HCT116 (cell line): Measurements from ENCODE around the gene CACNB1. TPM values are rescaled to one million over a fixed set of nuclear protein-coding genes. Genes with fewer than 3 reads are reported as not detected.

Experiments used
- ATAC-seq: fragments of 200-7000 bp; cut with Tn5 transposase; 2 replicates; pipeline ENCODE4 v1.9.1; 2020; ENCODE audit warnings: mild to moderate bottlenecking, moderate library complexity
- BruUV-seq: library from RNA; stranded (reverse); fragments of 400-500 nt; replicated peaks from 2 replicates; lab custom pipeline; 2021; lab: Mats Ljungman, UMichigan
- CTCF ChIA-PET: fragments of 300-600 bp; sonication (Branson Sonifier 250); formaldehyde crosslinking; loops from one replicate; lab custom pipeline; 2021; ENCODE audit warnings: antibody characterized with exemption; lab: Charles Lee
- POLR2A ChIA-PET: fragments of 300-600, 350-600 bp; sonication (Branson Sonifier 250); formaldehyde crosslinking; loops from one replicate; lab custom pipeline; 2021; ENCODE audit warnings: antibody characterized with exemption; lab: Charles Lee
- RAD21 ChIA-PET, 2 experiments: fragments of 300-600 bp; sonication (Branson Sonifier 250); formaldehyde crosslinking; loops; one replicate each; lab custom pipeline; 2023; ENCODE audit warnings: low total read pairs in 2 of 2; ENCODE audit not compliant: uncharacterized antibody in 2 of 2, unreplicated experiment in 2 of 2, low non-redundant PET in 1 of 2; lab: Charles Lee
- DNase-seq: peaks from one replicate; pipeline ENCODE4 v3.0.0-alpha.2; 2010; ENCODE audit warnings: low read depth, low spot score
- H2AFZ ChIP-seq: fragments of 200-600 bp; shearing (Covaris generic), sonication (generic); 2 replicates; pipeline ENCODE4 v1.6.1; 2017; ENCODE audit warnings: low read depth, mixed run types, mixed read lengths, antibody characterized with exemption, low read length; ENCODE audit not compliant: poor library complexity, severe bottlenecking
- H3K27ac ChIP-seq: 2 replicates; pipeline ENCODE4 v1.5.1; 2012; ENCODE audit warnings: low read depth, low read length
- H3K27me3 ChIP-seq: fragments of 200-600 bp; sonication (generic); 2 replicates; pipeline ENCODE4 v1.6.1; 2016; ENCODE audit warnings: mixed run types, low read length, mixed read lengths; ENCODE audit not compliant: insufficient read depth
- H3K36me3 ChIP-seq, 2 experiments: fragments of 200-500 bp in 1 of 2; fragments of 200-600 bp in 1 of 2; sonication (Bioruptor generic) in 1 of 2; sonication (generic) in 1 of 2; 2 replicates each; pipeline versions ENCODE4 v1.5.1 to v1.6.1; 2014 to 2016; ENCODE audit warnings: low read length in 2 of 2, inconsistent platforms in 1 of 2, mixed read lengths in 1 of 2, mixed run types in 1 of 2; ENCODE audit not compliant: insufficient read depth in 2 of 2, control insufficient read depth in 1 of 2
- H3K4me1 ChIP-seq, 2 experiments: fragments of 200-600 bp in 1 of 2; sonication (generic) in 1 of 2; 2 replicates each; pipeline versions ENCODE4 v1.5.1 to v1.6.1; 2012 to 2017; ENCODE audit warnings: low read length in 2 of 2, inconsistent platforms in 1 of 2, mild to moderate bottlenecking in 1 of 2, mixed read lengths in 1 of 2, mixed run types in 1 of 2, moderate library complexity in 1 of 2; ENCODE audit not compliant: insufficient read depth in 2 of 2, control insufficient read depth in 1 of 2
- H3K4me2 ChIP-seq: fragments of 200-600 bp; sonication (generic); 2 replicates; pipeline ENCODE4 v1.6.1; 2017; ENCODE audit warnings: mixed run types, low read length, mixed read lengths
- H3K4me3 ChIP-seq, 2 experiments: fragments of 200-600 bp in 1 of 2; sonication (generic) in 1 of 2; replicated peaks in 1 of 2; 2 replicates each; pipeline ENCODE4 v1.5.1; 2011 to 2016; ENCODE audit warnings: low read length in 2 of 2, control low read depth in 1 of 2, low read depth in 1 of 2, mild to moderate bottlenecking in 1 of 2, mixed read lengths in 1 of 2, mixed run types in 1 of 2
- H3K79me2 ChIP-seq: fragments of 200-600 bp; sonication (generic); 2 replicates; pipeline ENCODE4 v1.6.1; 2017; ENCODE audit warnings: mild to moderate bottlenecking, mixed run types, low read length, moderate library complexity, mixed read lengths; ENCODE audit not compliant: insufficient read depth
- H3K9ac ChIP-seq: fragments of 200-600 bp; sonication (generic); 2 replicates; pipeline ENCODE4 v1.6.1; 2016; ENCODE audit warnings: low read length, mixed read lengths
- H3K9me2 ChIP-seq: fragments of 200-600 bp; sonication (generic), shearing (Covaris generic); 2 replicates; pipeline ENCODE4 v1.6.1; 2017; ENCODE audit warnings: mixed run types, mild to moderate bottlenecking, moderate library complexity; ENCODE audit not compliant: insufficient read depth
- H3K9me3 ChIP-seq, 2 experiments: fragments of 200-500 bp in 1 of 2; fragments of 200-600 bp in 1 of 2; sonication (Bioruptor generic) in 1 of 2; sonication (generic) in 1 of 2; 2 replicates each; pipeline ENCODE4 v1.6.1; 2014 to 2017; ENCODE audit warnings: low read length in 2 of 2, mixed read lengths in 2 of 2, inconsistent platforms in 1 of 2, low read depth in 1 of 2, mild to moderate bottlenecking in 1 of 2, mixed run types in 1 of 2, moderate library complexity in 1 of 2; ENCODE audit not compliant: control insufficient read depth in 1 of 2, insufficient read depth in 1 of 2
- H4K20me1 ChIP-seq: fragments of 200-600 bp; sonication (generic), shearing (Covaris generic); 2 replicates; pipeline ENCODE4 v1.6.1; 2017; ENCODE audit warnings: mixed run types, mild to moderate bottlenecking, moderate library complexity; ENCODE audit not compliant: insufficient read depth
- CBX3 ChIP-seq: IDR thresholded peaks from 2 replicates; pipeline ENCODE4 v1.6.1; 2012; ENCODE audit warnings: low read depth
- CEBPB ChIP-seq: IDR thresholded peaks from 2 replicates; pipeline ENCODE4 v1.6.1; 2012; ENCODE audit warnings: low read depth
- EZH2phosphoT487 ChIP-seq: fragments of 200-600 bp; IDR thresholded peaks from 2 replicates; pipeline ENCODE4 v1.6.1; 2018; ENCODE audit warnings: antibody characterized with exemption, borderline replicate concordance
- FOSL1 ChIP-seq: IDR thresholded peaks from 2 replicates; pipeline ENCODE4 v1.6.1; 2012; ENCODE audit warnings: low read depth
- MAX ChIP-seq: IDR thresholded peaks from 2 replicates; pipeline ENCODE4 v1.6.1; 2012
- POLR2A ChIP-seq: IDR thresholded peaks from 2 replicates; pipeline ENCODE4 v1.7.0; 2011; ENCODE audit warnings: borderline replicate concordance; ENCODE audit not compliant: insufficient read depth, insufficient read length; ENCODE audit errors: extremely low read depth
- POLR2AphosphoS5 ChIP-seq: IDR thresholded peaks from 2 replicates; pipeline ENCODE4 v1.6.1; 2011; ENCODE audit warnings: mild to moderate bottlenecking, low read depth, low read length, moderate library complexity
- REST ChIP-seq: IDR thresholded peaks from 2 replicates; pipeline ENCODE4 v1.6.1; 2012; ENCODE audit warnings: low read depth
- SRF ChIP-seq: IDR thresholded peaks from 2 replicates; pipeline ENCODE4 v1.6.1; 2012; ENCODE audit warnings: low read depth
- YY1 ChIP-seq: IDR thresholded peaks from 2 replicates; pipeline ENCODE4 v1.6.1; 2011; ENCODE audit warnings: low read length, low read depth, moderate library complexity, mild to moderate bottlenecking; ENCODE audit not compliant: insufficient replicate concordance; ENCODE audit errors: extremely low read depth
- ZNF274 ChIP-seq: fragments of 200-500 bp; sonication (Bioruptor generic); IDR thresholded peaks from 2 replicates; pipeline ENCODE4 v1.6.1; 2014; ENCODE audit warnings: mild to moderate bottlenecking, low read depth, low read length, inconsistent platforms
- intact Hi-C: fragments of 100-400 bp; cut with micrococcal nuclease; formaldehyde crosslinking; loops from 2 replicates; pipeline ENCODE4 v1.10.0; 2022
- total RNA-seq: library from RNA; stranded (reverse); gene quantifications from one replicate; pipeline ENCODE4 v1.2.1, GENCODE V29; 2021; ENCODE audit not compliant: unreplicated experiment

Gene CACNB1
- total RNA-seq, 1 experiment from 2014 or later, result 13.0 TPM

- POLR2A ChIA-PET, result no interaction called here
- CTCF ChIA-PET, result no interaction called here
- H3K4me2 ChIP-seq, result no peak overlapping the region
- no peaks in the 10 kb centered on the region for H3K27me3 ChIP-seq
- RAD21 ChIA-PET, result no interaction called here
- H2AFZ ChIP-seq, result no peak overlapping the region
- H3K27ac ChIP-seq, result no peak overlapping the region; the same call in 1 of the 2 replicates
- no peak for DNase-seq
- intact Hi-C loops, result no loop called here
- no peak overlapping the region for H3K9ac ChIP-seq
- H4K20me1 ChIP-seq, result no peaks in the 10 kb centered on the region
- H3K4me1 ChIP-seq, result peaks cover 7 to 16% of the 10 kb centered on the region in 2 experiments; a peak in 3 of 4 replicates
- H3K9me3 ChIP-seq, result no peaks in the 10 kb centered on the region
- no peaks in the 10 kb centered on the region for H3K9me2 ChIP-seq
- TF ChIP-seq SRF (no peak), POLR2AphosphoS5 (no peak), POLR2A (no peak), REST (no peak), EZH2phosphoT487 (no peak), CBX3 (no peak), YY1 (no peak), CEBPB (no peak), FOSL1 (no peak), ZNF274 (no peak), MAX (no peak)
- TF ChIP-seq, all 23 proteins: peak for 0
- Histone ChIP-seq H3K36me3 (no peaks in the 10 kb centered on the region), H3K79me2 (no peaks in the 10 kb centered on the region), H3K4me3 (no peak overlapping the region)
- ATAC-seq, result no peak
- no TSS peak for BruUV-seq
These were observed 27.4 kb upstream of the CACNB1 start for GRCh38 chr17:39224778-39225307.
